Body of pancreas (tissue), 4 donors: ENCODE data around the gene AFF3. TPM values are rescaled to one million over a fixed set of nuclear protein-coding genes. Genes with fewer than 3 reads are reported as not detected.

Experiments
- ATAC-seq: fragments of 150-250 bp; one replicate; pipeline ENCODE4 v1.9.1; 2016
- DNase-seq, 4 donors: peaks; one replicate each; pipeline ENCODE4 v3.0.0-alpha.2; 2019
- H3K27ac ChIP-seq, 4 donors: fragments of 200-600 bp; sonication (generic); 1 replicate in 3 of 4; 2 replicates in 1 of 4; pipeline versions ENCODE4 v1.5.1 to v1.6.1; 2016 to 2019; ENCODE audit warnings: mild to moderate bottlenecking in 1 of 4, mixed read lengths in 1 of 4, moderate library complexity in 1 of 4
- H3K27me3 ChIP-seq, 2 donors: fragments of 200-600 bp; sonication (generic); one replicate each; pipeline ENCODE4 v1.6.0; 2016; ENCODE audit warnings: mild to moderate bottlenecking in 1 of 2
- H3K36me3 ChIP-seq, 2 donors: fragments of 200-600 bp; sonication (generic); replicated peaks in 1 of 2; 2 replicates each; pipeline ENCODE4 v1.5.1; 2016; ENCODE audit warnings: low read depth in 2 of 2; ENCODE audit not compliant: insufficient read depth in 1 of 2
- H3K4me1 ChIP-seq: fragments of 200-600 bp; sonication (generic); one replicate; pipeline ENCODE4 v1.6.0; 2016
- H3K4me3 ChIP-seq, 2 donors: fragments of 200-600 bp; sonication (generic); 1 replicate in 1 of 2; 2 replicates in 1 of 2; pipeline ENCODE4 v1.5.1; 2016 to 2019
- H3K9me3 ChIP-seq, 3 donors: fragments of 200-600 bp; sonication (generic); 1 replicate in 2 of 3; 2 replicates in 1 of 3; pipeline ENCODE4 v1.5.1; 2016
- CTCF ChIP-seq, 7 experiments: fragments of 450-650 bp in 4 of 7; fragments of 200-600 bp in 3 of 7; sonication (generic) in 3 of 7; IDR thresholded peaks; one replicate each; pipeline ENCODE4 v1.5.1; 2016 to 2019; ENCODE audit warnings: antibody characterized with exemption in 7 of 7
- POLR2A ChIP-seq, 3 donors: fragments of 450-650 bp; IDR thresholded peaks; one replicate each; pipeline ENCODE4 v1.6.1; 2016; ENCODE audit warnings: antibody characterized with exemption in 3 of 3, mild to moderate bottlenecking in 2 of 3
- WGBS, 2 donors: methylation state at CpG; one replicate each; pipeline ENCODE4 v1.1.5; 2017; 5-methylcytosine and 5-hydroxymethylcytosine counted together
- intact Hi-C: fragments of 100-400 bp; cut with DNase I; formaldehyde crosslinking; loops from one replicate; pipeline ENCODE4 v1.15.1; 2023
- total RNA-seq, 2 donors: library from RNA; depleted of rRNA; stranded (reverse); fragments of >200 nt; gene quantifications; one replicate each; pipeline ENCODE4 v1.1.0, GENCODE V29; 2016

AFF3 gene
- total RNA-seq, 2 donors from 2014 or later: 0.52 to 0.99 TPM

GRCh38 chr2:100000915-100001707 lies 141.3 kb downstream of the AFF3 start:
- intact Hi-C loops: no loop called here
- no peaks in the 10 kb centered on the region for H3K4me1 ChIP-seq
- no peaks in the 10 kb centered on the region for H3K36me3 ChIP-seq
- H3K9me3 ChIP-seq: no peaks in the 10 kb centered on the region
- TF ChIP-seq CTCF (IDR thresholded peaks at IDR 0.05): no peak
- no peak for TF ChIP-seq POLR2A (IDR thresholded peaks at IDR 0.05)
- no peaks in the 10 kb centered on the region for H3K27me3 ChIP-seq
- DNase-seq (no peak), ATAC-seq (no peak)
- no peak overlapping the region for H3K27ac ChIP-seq
- no peak overlapping the region for H3K4me3 ChIP-seq
- WGBS, 2 donors: 80 to 84% methylated on average over 22 of the region's 22 CpGs

- DNase-seq: no peak
Observed at GRCh38 chr2:99998651-99999320, 143.6 kb downstream of the AFF3 start.

GRCh38 chr2:99989905-99990304 lies 152.5 kb downstream of the AFF3 start:
- H3K27ac ChIP-seq: no peak overlapping the region
- intact Hi-C loops: no loop called here
- no peaks in the 10 kb centered on the region for H3K36me3 ChIP-seq
- H3K4me1 ChIP-seq: no peaks in the 10 kb centered on the region
- no peak overlapping the region for H3K4me3 ChIP-seq
- H3K27me3 ChIP-seq: no peaks in the 10 kb centered on the region
- DNase-seq (no peak), ATAC-seq (no peak)
- H3K9me3 ChIP-seq: no peaks in the 10 kb centered on the region
- TF ChIP-seq POLR2A (IDR thresholded peaks at IDR 0.05) (no peak), CTCF (IDR thresholded peaks at IDR 0.05) (no peak)
- 77 to 84% methylated on average over 3 of the region's 3 CpGs for WGBS, 2 donors

More at GRCh38 chr2:99998651-99999320, 143.6 kb downstream of the AFF3 start:
- H3K4me3 ChIP-seq: no peak overlapping the region
- WGBS, 2 donors: 76 to 79% methylated on average over 12 of the region's 12 CpGs
- no peak overlapping the region for H3K27ac ChIP-seq
- H3K4me1 ChIP-seq: no peaks in the 10 kb centered on the region
- ATAC-seq: no peak
- H3K9me3 ChIP-seq: no peaks in the 10 kb centered on the region
- intact Hi-C loops: no loop called here
- no peak for TF ChIP-seq POLR2A (IDR thresholded peaks at IDR 0.05)
- no peak for TF ChIP-seq CTCF (IDR thresholded peaks at IDR 0.05)
- no peaks in the 10 kb centered on the region for H3K27me3 ChIP-seq
- no peaks in the 10 kb centered on the region for H3K36me3 ChIP-seq

- H3K36me3 ChIP-seq: no peaks in the 10 kb centered on the region
- no peaks in the 10 kb centered on the region for H3K4me1 ChIP-seq
- intact Hi-C loops: no loop called here
- H3K9me3 ChIP-seq: no peaks in the 10 kb centered on the region
- no peak overlapping the region for H3K27ac ChIP-seq
- no peaks in the 10 kb centered on the region for H3K27me3 ChIP-seq
- no peak for TF ChIP-seq POLR2A (IDR thresholded peaks at IDR 0.05)
- TF ChIP-seq CTCF (IDR thresholded peaks at IDR 0.05): no peak
- DNase-seq (no peak), ATAC-seq (no peak)
- WGBS, 2 donors: 42 to 48% methylated on average over 3 of the region's 3 CpGs
- no peak overlapping the region for H3K4me3 ChIP-seq
Observed at GRCh38 chr2:99988599-99988998, 153.8 kb downstream of the AFF3 start.
